ENCODE results near the gene CELA1. TPM values are rescaled to one million over a fixed set of nuclear protein-coding genes. Genes with fewer than 3 reads are reported as not detected.
A peak's percentile ranks its signal among the peaks of the same experiment; 100 is the strongest.

CELA1 gene
- total and polyA plus RNA-seq, 10 of the 15 experiments (the other 5 are each of a cell fraction or from before 2014, with no cell fraction given), result not detected

- CTCF ChIA-PET, result interaction anchor here (1.1 to 2.7 kb wide), 3 partner anchors 16 to 50 kb away, joined by 5 to 8 read pairs (median 6); no protein-coding TSS in a partner anchor
- Histone ChIP-seq H3K27ac (ENCODE audit: control insufficient read depth, insufficient read depth) (peak overlapping the region; percentile 74; the same call in 1 of the 2 replicates), H3K36me3 (ENCODE audit: control insufficient read depth in 2 of 2, insufficient read depth in 2 of 2, low read length in 1 of 2) (no peaks in the 10 kb centered on the region), H4K20me1 (ENCODE audit: control insufficient read depth, insufficient read depth) (no peaks in the 10 kb centered on the region), H3K4me2 (ENCODE audit: control insufficient read depth, insufficient read depth) (peak overlapping the region; percentile 91), H3K4me3 (peak overlapping the region; percentile 96), H3K79me2 (ENCODE audit: control insufficient read depth, insufficient read depth, low read length) (peaks cover 31% of the 10 kb centered on the region), H3K9me3 (replicated peaks; ENCODE audit: control insufficient read depth, insufficient read depth, low read length) (no peaks in the 10 kb centered on the region), H3K4me1 (ENCODE audit: control insufficient read depth, insufficient read depth, low read length) (peaks cover 46% of the 10 kb centered on the region), H3K27me3 (replicated peaks in 1 of 2; ENCODE audit: control insufficient read depth in 2 of 2, insufficient read depth in 2 of 2, low read length in 1 of 2) (no peaks in the 10 kb centered on the region), H3K9ac (ENCODE audit: control insufficient read depth, insufficient read depth, low read length) (peak overlapping the region; percentile 83), H2AFZ (ENCODE audit: control insufficient read depth, low read depth, low read length) (peak overlapping the region; percentile 79)
- BruUV-seq (replicated peaks), result TSS peak; percentile 51
- FAIRE-seq (no peak), ATAC-seq (peak; percentile 1; the same call in 2 of the 3 replicates), DNase-seq (ENCODE audit: low read depth, low spot score) (no peak)
- RAD21 ChIA-PET (ENCODE audit: unreplicated experiment), result interaction anchor here (1.0 to 4.0 kb wide), 4 partner anchors 9 to 49 kb away, joined by 3 to 19 read pairs (median 4); no protein-coding TSS in a partner anchor
- POLR2A ChIA-PET, result interaction anchor here (0.5 to 5.4 kb wide), 5 partner anchors 22 to 921 kb away, joined by 3 to 28 read pairs (median 7); no protein-coding TSS in a partner anchor
- SMC1A ChIA-PET (ENCODE audit: uncharacterized antibody, unreplicated experiment), result interaction anchor here (0.7 to 2.8 kb wide), 6 partner anchors 12 to 31 kb away, joined by 3 to 11 read pairs (median 4); no protein-coding TSS in a partner anchor
- intact Hi-C loops (cut with micrococcal nuclease; ENCODE audit: unreplicated experiment) (no loop called here), in situ Hi-C loops (cut with MboI) (no loop called here)
- TF ChIP-seq GATAD2B (conservative IDR thresholded peaks at IDR 0.05; ENCODE audit: low read depth), result no peak
- no peak for TF ChIP-seq EZH2 (IDR thresholded peaks at IDR 0.05; ENCODE audit: borderline replicate concordance, control insufficient read depth, low read depth, low read length)
- no peak for TF ChIP-seq TAF1 (IDR thresholded peaks at IDR 0.05; ENCODE audit: borderline replicate concordance, low read depth, low read length)
- no peak for TF ChIP-seq BCL11A (IDR thresholded peaks at IDR 0.05; ENCODE audit: low read depth, low read length)
- no peak for TF ChIP-seq HDAC6 (IDR thresholded peaks at IDR 0.05; ENCODE audit: unreplicated experiment)
- TF ChIP-seq JUND (IDR thresholded peaks at IDR 0.05; ENCODE audit: low read depth, low read length), result no peak
- TF ChIP-seq, protein P1, sequence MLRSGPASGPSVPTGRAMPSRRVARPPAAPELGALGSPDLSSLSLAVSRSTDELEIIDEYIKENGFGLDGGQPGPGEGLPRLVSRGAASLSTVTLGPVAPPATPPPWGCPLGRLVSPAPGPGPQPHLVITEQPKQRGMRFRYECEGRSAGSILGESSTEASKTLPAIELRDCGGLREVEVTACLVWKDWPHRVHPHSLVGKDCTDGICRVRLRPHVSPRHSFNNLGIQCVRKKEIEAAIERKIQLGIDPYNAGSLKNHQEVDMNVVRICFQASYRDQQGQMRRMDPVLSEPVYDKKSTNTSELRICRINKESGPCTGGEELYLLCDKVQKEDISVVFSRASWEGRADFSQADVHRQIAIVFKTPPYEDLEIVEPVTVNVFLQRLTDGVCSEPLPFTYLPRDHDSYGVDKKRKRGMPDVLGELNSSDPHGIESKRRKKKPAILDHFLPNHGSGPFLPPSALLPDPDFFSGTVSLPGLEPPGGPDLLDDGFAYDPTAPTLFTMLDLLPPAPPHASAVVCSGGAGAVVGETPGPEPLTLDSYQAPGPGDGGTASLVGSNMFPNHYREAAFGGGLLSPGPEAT (IDR thresholded peaks at IDR 0.05; ENCODE audit: low read depth), result no peak
- TF ChIP-seq SMAD5 (IDR thresholded peaks at IDR 0.05; ENCODE audit: low read depth), result no peak
- TF ChIP-seq BMI1 (IDR thresholded peaks at IDR 0.05; ENCODE audit: borderline replicate concordance), result no peak
- TF ChIP-seq POLR2AphosphoS5 (IDR thresholded peaks at IDR 0.05; ENCODE audit: low read length), result no peak
- no peak for TF ChIP-seq ZNF687 (IDR thresholded peaks at IDR 0.05)
- TF ChIP-seq ZNF622 (IDR thresholded peaks at IDR 0.05), result no peak
- TF ChIP-seq ZNF217 (IDR thresholded peaks at IDR 0.05), result no peak
- no peak for TF ChIP-seq ZNF24 (IDR thresholded peaks at IDR 0.05)
- TF ChIP-seq ZNF207 (IDR thresholded peaks at IDR 0.05; ENCODE audit: borderline replicate concordance), result no peak
- TF ChIP-seq ZZZ3 (IDR thresholded peaks at IDR 0.05; ENCODE audit: control insufficient read depth, insufficient read length, low read depth), result no peak
- TF ChIP-seq NR2C2 (IDR thresholded peaks at IDR 0.05; ENCODE audit: borderline replicate concordance, control insufficient read depth, insufficient read length, low read depth), result no peak
- WGBS (ENCODE audit: insufficient coverage, insufficient replicate concordance, low lambda C conversion rate, missing lambda C conversion rate), result 53% methylated on average over 6 of the region's 6 CpGs
Measured at GRCh38 chr12:51390457-51390856, 44.0 kb upstream of the CELA1 start.
